ENCODE results near the gene FILIP1L.
A peak's percentile ranks its signal among the peaks of the same experiment; 100 is the strongest.

FILIP1L gene

DNA sequence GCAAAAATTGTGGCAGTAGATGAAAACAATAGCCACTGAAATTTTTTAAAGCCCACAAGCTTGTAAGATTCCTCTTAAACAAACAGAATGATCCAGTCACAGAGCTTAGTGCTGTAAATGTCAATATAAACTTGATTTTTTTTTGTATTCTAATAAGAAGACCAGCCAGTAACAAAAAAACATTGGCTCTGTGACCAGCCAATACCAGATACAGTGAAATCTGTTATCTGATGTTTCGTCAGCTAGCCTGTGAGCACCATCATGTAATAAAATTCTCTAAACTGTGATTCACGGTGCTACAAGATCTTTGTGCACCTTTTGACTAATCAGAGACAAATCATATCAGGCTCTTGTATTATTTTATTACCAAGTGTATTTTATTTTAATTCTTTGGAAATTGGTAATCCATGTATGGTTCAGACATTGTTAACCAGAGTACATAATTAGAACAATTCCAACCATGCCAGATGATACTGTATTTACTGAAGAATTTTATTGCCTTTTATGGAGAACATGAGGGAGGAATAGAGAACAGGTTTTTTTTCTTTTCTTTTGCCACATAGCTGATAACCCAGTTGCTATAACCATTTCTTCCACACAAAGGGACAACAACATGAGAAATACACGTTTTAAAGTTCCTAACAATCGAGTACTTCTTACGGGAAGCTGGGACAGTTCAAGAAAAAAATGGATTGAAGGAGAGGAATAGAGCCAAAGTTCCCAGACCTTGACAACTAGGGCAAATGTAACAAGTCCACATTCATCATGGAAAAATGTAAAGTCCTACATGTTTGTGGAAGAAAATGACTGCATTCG lies 71.9 kb downstream of the FILIP1L start:
- DNase-seq = no peak

DNA sequence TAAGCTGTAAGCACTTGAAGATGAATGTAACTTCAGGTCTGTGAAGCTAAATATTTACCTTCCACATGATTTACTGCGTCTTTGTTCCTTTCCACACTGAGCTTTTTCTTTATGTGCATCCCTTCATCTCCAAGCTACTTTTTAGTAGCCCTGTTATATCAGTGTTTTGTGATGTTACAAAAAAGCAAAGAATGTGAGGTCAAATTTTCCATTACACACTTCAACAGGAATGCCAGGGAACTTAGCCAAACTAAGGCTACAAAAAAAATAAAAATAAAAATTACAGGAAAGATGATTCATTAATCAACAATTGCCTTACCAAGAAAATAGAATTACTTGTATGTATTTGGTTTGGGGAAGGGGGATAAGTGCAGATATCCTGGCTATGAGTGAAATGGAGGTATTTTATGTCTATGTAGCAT lies 73.0 kb downstream of the FILIP1L start:
- no peak for DNase-seq

DNA sequence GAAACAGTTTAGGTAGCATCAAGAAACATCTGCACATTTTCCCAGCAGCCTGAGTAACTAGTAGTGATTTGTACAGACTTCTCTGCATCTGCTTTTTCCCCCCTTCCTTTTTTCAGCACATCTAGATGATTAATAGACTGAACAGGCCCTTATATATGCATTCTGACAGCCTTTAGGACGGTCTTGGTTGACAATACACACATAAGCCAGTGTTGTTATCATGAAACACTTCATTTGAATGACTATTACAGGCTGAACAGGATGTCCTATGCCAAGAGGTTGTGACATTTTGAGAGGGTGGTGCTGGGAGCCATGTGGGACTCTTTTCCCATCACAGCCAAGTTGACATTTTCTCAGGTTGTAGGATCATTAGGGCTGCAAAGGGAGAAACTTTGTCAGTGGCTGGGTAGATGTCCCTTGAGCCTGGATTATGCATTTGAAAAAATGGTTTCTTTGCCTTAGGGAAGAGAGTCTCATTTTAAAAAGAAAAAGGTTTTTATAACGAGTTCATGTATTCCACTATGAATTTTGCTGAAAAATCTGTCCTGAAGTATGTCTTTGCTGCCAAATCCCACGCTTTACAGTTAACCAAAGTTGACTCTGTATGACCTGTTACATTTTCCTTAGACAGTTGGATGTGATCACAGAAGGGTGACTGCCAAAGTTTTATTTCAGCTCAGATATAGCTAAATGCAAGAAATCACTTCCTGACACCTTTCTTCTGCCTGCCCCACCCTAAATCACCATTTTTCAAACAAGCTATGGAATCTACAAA lies 73.7 kb downstream of the FILIP1L start:
- DNase-seq = peak; percentile 31

DNA sequence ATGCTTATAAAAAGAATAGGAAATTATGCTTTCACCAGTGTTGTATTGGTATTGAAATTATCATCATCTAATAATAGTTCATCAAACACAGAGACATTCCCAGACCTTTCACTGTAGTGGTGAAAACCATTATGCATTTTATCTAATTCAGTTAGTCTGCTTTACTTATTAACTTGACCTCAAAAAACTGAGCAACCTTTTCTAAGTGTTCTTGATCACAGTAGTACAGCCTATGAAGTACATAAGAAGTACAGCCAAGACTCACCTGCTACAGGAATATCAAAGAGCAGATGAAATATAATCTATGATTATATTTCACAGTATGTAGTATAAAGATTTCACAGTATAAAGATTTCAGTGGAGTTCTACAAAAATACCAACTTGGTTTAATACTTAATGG lies 75.2 kb downstream of the FILIP1L start:
- no peak for DNase-seq

DNA sequence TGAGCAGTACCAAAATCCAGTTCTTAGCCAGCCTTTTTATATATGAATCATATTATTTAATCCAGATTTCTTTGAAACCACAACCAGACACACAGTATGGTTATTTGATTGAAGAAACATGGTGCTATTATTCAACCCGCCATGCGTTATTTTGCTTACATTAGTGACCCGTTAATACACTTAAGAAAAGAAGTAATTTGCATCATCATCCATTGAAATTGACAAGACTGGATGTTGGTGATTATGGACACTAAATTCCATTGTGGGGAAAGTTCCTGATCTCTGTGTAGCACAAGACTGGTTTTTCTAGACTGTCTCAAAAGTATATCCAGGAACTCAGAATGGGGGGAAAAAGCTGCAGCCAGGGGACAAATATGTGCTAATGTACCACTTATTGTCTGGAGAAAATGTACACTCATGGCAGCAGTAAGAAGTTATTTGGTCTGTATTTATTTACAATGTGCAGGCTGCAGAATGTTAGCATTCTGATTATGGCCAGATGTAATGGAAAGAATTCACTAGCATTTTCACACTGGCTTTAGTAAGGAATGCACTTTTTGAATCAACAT lies 80.3 kb downstream of the FILIP1L start:
- DNase-seq = no peak

DNA sequence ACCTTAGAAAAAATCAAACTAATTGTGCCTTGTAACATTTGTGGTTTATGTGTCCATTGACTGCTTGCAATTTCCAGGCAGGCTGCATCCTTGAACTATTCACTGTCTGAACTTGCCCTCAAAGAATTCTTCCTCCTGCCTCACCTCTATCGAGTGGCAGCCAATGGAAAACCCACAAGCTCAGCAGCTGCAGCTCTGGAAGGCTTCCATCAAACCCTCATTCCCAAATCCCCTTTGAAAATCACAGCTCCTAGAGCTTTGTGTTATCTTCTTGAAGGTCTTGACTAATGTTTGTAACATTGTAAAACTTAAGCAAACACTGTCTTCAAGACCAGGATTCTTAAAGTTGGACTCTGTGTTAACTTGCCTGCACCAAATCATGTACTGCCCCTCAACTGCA lies 81.1 kb downstream of the FILIP1L start:
- DNase-seq = no peak

DNA sequence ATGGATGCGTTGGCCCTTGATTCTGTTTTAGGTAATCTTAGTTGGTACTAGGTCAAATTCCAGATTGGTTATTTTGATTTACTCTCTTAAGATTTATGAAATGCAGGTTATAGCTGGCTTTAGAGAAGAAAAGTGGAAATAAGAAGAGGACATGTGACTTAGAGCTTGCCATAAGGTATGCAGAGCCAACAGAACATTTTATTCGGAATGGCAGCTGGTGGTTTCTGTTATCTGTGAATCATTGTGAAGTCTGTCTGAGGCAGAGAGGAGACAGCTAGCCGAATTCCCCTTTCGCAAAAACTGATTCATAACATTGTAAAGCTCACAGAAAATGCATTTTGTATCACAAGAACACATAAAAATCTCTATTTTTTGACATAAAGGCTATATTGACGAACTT lies 82.1 kb downstream of the FILIP1L start:
- no peak for DNase-seq

DNA sequence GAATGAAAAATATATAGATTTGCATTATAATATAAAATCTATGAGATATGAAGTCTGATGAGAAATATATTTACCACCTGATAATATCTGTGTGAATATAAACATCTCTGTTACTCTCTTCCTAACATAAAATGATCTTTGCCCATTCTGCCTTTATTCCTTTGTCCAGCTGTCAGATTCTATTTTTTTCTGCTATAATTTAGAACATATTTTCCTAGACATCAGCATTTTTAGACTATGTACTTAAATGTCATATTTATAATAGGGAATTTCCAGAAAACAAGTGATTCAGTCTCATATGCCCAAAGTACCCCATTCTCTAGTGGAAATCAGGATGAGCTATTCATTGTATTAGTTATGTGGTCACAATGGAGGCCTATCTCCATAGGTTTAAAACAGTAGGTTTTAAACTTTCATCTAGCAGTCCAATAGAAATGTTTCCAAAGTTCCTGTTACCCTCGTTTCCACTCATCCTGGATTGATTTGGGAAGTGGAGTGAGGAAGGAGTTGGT lies 83.3 kb downstream of the FILIP1L start:
- no peak for DNase-seq

DNA sequence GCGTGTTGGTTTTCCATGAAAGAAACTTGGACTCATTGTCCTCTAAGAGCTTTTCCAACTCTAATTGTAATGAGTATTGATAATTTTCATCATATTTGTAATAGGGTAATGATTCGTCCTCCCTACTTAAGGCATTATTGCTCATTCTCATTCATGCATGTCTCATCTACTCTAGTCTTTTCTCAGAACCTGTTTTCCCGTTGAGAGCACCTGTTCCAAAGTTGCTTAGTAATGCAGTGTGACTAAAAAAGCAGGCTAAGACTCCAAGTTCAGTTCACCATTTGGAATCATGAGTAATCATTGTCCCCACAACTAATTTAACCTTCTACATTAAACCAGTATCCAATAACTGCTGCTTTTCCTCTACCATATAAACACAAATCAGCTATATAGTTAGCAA lies 84.0 kb downstream of the FILIP1L start:
- no peak for DNase-seq

DNA sequence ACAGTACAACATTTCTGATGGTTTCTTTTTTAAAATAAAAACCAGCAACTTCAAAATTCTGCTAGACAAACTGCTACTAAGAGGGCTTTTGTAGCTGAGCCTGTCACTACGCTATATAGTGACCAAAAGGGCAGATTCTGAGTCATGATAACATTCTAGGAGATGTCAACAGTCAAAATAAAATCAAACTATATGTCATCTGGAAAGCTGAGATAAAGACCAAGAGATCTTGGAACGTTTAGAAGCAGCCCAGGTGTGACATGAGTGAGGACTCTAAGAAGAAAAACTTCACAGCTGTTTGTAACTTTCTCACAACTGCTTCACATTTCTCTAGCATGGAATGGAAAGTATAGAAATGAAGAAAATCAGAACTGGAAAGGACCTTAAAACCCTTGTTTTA lies 84.6 kb downstream of the FILIP1L start:
- no peak for DNase-seq

DNA sequence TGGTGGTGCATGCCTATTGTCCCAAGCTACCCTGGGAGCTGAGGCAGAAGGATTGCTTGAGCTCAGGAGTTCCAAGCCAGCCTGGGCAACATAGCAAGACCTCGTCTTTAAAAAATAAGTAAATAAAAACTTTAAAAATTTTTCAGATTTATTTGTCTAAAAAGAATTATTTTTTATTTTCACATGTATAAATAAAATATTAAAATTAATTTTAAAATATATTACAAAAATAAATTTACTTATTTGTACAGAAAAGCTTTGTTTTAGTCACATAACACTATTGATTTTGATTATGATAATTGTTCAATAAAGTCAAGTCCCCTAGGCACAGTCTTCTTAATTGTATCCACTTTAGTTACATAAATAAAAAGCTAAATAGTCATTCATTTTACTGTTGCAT lies 85.2 kb downstream of the FILIP1L start:
- DNase-seq = no peak

DNA sequence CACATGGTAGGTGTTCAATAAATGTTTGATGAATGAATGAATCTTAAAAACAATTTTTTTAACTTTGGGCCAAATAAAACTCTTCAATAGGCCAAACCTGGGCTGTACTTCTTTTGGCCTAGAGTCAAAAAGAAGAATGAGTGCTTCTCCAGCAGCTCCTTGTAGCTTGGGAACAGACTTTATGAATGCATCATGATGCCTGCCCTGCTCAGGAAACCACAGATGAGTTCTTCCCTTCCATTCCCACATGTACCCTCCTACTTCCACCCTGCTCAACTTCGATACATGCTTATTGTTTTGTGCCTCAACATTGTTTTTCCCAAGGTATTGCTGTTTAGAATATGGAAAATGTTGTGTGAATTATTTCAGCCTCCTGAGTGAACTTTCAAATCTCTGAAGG lies 87.0 kb downstream of the FILIP1L start:
- no peak for DNase-seq

DNA sequence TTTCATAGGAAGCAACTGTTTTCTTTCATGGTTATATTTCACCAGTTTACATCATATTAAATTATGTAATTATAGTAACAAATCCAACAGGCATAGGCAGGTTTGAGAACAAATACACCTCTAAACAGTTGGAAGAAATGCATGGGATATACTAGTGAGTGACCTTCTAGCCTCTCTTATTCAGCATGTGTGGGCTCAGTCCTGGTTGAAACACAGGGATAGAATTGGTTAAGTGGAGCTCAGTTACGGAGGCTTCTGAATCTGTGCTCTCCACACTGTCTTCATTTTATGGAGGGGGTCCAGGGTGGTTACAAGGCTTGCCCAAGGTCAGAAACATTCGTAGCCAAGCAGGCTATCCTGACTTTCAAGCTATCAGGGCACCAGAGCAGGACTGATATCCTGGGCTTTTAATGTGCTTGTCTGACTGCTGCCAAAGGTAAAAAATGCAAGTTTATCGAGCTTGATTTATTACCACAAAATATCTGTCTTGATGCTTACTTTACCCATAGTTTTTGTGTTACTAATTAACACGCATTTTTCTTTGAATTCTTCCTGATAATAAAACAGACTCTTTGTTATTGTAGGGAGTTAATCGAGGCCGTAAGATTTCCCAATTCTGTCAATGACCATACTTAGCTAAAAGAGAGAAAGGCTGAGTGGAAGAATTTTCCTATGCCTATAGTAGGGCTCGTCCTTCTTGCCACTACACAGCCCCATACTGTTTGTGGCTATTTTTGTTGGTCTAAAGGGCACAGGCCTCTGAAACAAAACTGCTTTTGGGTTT lies 89.6 kb downstream of the FILIP1L start:
- DNase-seq = no peak

DNA sequence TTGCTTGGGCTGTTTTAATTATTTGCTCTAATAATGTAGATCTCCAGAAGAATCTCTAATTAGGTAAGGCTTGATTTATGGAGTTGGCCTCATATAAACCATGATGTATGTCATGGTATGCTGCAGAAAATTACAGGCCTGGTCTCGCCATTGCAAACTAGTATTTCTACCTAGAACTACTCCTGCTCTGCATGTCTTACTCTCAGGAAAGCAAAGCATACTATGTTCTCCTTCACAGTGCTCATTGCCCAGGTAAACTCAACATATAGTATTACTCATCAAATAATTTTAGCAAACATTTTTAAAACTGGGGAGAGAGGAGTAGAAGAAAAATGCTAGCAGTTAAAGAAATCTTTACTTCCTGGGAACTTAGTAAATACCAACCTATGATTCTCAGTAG lies 90.7 kb downstream of the FILIP1L start:
- no peak for DNase-seq

DNA sequence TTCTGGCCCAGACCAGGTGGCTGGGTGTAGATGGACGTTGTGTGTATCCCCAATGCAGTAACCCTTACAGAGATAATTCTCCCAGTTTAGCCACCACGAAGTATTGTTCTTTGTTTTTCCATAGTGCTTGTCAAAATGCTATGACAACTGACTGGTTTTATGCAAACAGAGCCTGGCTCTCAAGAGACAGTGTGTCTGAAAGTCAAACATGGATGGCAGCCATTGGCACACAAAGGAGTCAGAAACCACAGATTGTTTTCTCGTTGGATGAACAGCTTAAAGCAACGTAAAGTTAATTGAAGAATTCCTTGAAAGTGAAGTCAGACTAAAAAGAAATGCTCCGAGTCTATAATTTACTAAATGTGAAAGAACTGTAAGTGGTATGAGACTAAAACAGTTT lies 91.2 kb downstream of the FILIP1L start:
- DNase-seq = no peak

DNA sequence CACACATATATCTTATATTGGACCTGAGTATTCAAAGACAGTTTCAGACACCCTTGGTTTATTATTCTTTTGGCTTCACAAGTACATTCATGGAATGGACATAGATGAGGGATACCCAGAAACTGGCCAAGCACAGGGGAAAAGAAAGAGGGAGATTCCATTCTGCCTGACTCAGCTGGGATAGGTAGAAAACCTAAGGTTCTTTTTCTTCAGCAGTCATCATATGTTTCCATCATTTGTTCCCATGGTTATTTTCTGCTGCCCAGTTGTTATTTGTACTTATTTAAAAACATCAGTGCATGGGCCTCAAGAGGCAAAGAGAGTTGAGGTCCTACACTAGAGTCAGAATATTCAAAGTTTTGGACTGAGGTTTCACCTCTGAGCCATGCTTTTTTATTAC lies 91.8 kb downstream of the FILIP1L start:
- DNase-seq = no peak

DNA sequence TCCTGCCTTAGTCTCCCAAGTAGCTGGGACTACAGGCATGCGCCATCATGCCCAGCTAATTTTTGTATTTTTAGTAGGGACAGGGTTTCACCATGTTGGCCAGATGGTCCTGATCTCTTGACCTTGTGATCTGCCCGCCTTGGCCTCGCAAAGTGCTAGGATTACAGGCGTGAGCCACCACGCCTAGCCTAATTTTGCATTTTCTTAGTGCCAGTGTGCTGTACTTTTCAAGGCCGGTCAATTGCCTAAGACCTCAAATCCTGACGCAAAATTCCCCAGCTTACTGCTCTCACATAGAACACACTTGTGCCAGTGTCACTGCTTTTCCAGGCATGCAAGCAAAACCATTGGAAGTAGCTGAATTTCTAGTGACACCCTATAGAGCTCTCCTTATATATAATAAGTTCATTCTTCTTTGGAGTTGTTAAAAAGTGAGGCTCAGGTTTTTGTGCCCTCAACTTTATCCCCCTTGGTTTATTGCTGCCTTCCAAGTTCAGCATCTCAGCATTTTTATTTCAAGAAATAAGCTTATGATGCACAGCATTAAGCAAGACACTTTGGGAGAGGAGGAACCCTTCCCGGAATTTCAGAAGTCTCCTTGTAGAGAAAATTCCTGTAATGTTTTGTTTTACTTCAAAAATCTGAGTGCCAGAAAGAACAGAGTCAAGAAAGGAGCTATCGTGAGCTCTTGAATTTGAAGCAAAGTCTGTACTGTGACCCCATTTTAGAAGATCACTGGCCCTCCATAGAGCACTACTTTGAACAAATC lies 93.2 kb downstream of the FILIP1L start:
- no peak for DNase-seq

DNA sequence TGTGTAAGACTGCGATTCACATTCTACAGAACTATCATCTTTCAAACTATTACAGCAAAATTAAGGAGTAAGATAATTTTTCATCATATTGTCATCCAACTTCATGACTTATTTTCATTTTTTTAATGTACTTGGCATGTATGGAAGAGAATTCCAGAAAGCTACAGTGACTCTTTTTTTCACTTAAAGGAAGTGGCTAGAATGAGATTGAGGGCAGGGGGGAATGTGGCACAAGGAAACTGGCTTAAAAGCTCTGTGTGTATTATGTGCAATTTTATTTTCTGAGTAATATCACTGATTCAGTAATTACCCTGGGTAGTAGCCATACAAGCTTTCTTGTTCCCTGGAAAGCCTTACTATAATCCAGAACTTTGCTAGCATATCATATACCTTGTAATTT lies 94.6 kb downstream of the FILIP1L start:
- DNase-seq = no peak

DNA sequence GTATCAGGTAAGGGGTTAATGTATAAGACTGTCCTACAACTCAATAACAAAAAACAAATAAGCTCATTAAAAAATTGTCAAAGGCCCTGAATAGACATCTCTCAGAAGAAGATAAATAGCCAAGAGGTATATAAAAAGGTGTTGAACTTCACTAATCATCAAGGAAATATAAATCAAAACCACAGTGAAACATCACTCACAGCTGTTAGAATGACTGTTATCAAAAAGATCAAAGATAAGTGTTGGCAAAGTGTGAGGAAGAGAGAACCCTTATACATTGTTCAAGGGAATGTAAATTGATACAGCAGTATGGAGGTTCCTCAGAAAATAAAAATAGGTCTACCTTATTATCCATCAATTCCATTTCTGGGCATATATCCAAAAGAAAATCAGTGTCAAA lies 95.5 kb downstream of the FILIP1L start:
- DNase-seq = no peak

DNA sequence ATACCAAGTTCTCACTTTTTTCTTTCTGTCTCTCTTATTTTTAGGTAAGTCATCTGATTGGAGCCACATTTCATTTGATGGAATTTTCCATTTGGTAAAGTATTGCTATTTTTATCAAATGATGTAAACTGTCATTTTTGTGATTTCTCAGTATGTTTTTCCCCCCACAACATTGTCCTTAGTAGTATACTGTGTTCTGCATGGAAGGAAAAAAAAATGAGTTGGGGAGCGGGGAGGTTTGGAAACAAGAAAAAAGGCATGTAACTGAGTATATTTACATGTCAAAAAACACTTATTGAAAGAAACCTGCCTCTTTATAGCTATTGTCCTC lies 104.2 kb downstream of the FILIP1L start:
- DNase-seq = no peak

DNA sequence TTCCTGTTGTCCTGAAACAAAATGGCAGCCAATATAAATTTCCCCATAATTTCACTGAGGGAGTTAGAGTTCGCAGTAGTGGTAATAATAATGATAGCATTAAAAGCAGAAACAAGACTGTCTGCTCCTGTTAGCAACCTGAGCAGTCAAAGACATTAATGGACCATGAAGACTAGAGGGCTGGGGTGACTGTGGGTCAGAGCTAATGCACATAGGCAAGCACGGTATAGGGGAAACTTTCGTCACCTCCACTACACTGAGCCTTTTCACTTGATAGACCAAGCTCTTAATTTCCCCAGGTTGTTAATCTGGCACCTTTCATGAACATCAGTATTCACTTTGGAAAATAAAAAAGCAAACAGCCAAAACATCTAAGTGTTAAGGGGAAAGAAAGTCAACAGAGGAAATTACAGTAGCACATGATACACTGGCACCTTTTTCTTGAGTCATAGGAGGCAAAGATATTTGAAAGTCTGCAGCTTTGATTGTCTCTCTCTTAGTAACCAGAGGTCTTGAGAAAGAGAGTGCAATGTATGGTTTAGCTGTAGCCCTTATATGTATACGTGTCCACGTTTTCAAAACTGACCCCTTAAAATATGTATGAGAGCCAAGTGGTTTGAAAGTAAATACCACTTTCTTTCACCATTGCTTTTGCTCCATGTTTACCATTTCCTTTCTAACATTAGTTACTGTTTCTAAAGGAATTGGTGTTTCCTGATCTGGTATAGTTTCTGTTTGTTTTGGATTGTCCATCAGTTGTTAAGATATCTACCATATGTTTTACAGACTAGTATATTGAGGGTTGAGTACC lies 104.8 kb downstream of the FILIP1L start:
- DNase-seq = no peak
